Stimulated activated CD8-positive, alpha-beta memory T cell treated with anti-CD3 and anti-CD28 coated beads, Interleukin-4, amount 100 ng/mL, for 24 hours (primary cell): Measurements from ENCODE around the gene PWP2.
"Not testable (repeated sequence)": the region's sequence is repeated elsewhere in the genome, so short reads cannot be mapped to it uniquely, and the experiment has no call there.

Experiments
- DNase-seq: peaks from one replicate; pipeline ENCODE4 v3.0.0-alpha.2; 2020; ENCODE audit warnings: low read depth

Gene PWP2

GRCh38 chr21:44083631-44084291 lies 23.4 kb upstream of the PWP2 start:
- DNase-seq: no peak

DNA sequence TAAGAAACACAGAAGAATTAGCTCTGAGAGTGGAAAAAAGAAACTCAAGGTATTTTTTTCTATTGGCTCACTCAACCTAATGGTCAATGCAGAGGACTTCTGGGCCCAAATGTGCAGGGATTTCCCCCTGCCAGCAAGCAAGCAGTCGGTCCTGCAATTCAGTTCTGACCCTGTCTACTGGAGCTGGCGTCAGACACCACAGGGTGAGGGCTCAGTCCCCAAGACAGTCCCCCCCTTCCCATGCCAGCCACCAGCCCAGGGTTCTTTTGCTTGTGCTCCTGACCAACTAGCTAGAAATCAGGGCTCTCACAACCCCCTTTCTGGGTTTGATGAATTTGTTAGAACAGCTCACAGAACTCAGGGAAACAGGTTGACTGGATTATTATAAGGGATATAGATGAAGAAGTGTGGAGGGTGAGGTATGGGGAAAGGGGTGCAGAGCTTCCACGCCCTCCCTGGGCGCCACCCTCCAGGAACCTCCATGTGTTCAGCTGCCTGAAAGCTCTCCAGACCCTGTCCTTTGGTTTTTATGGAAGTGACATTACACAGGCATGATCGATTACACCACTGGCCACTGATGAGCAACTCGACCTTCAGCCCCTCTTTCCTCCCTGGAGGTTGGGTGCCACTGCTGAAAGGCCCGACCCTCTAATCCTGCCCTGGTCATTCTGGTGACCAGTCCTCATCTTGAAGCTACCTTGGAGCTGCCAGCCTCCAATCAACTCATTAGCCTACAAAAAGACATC lies 22.5 kb upstream of the PWP2 start:
- no peak for DNase-seq

DNA sequence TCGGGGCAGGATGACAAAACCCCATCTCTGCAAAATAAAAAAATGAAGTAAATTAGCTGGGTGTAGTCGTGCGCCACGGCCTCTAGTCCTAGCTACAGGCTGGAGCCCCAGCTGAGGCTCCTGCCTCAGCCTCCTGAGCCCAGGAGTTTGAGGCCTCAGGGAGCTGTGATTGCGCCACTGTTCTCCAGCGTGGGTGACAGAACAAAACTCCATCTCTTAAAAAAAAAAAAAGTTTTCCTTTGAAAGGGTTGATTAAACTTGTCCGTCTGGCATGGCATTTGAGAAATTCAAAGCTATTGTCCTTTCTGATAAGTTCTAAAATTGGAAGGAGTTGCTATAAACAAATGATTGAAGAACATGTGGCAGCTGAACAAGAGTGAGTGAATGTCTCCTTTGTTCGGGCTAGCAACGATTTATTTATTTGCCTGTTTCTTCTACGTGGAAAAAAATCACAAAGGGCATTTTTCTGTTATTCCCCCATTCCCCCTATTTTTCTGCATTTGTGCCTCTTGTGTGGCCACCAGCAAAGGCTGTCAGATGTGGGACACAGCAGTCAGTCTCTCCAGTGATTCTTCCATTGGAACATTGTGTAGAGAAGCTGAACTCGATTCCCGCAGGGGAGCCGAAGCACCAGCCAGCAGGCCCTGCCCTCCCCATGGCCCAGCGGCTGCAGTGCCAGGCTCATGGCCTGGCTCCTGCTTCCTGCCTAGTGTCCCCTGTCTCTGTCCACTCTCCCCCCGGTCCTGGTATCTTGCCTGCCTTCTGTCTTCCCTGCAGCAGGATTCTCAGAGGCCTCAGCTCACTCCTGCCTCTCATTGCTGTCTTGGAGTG lies 21.5 kb upstream of the PWP2 start:
- no peak for DNase-seq

DNA sequence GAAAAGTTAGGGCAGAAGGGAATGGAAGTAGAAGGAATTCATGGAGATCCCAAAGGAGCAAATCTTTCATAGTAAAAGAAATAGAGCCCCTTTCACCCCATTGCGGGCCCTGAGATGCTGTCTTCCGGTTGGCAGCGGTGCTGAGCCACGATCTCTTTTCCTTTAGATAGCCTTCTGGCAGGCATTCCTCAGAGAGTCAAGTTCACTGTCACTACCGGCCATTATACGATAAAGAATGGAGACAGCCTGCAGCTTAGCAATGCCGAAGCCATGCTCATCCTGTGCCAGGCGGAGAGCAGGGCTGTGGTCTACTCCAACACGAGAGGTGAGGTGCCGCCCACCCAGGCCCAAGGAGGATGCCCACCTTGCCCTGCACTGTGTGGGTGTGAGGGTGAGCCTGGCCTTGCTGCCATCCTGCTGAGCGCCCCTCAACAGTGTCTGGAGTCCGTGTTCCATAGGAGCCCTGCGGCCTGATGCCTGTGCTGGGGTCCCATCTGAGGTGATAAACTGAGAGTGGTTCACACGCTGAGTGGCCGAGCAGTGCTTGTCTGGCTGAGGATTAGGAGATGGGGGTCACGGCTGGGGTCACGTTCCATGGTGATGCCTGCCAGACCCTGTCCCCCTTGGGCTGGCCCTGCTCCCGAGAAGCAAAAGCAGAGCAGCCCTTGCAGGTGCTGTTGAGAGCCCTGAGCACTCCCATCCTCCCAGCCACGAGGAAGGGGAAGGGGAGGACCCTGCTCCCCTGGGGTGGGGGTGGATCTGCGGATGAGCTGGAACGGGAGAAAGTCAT lies 20.4 kb upstream of the PWP2 start:
- no peak for DNase-seq

DNA sequence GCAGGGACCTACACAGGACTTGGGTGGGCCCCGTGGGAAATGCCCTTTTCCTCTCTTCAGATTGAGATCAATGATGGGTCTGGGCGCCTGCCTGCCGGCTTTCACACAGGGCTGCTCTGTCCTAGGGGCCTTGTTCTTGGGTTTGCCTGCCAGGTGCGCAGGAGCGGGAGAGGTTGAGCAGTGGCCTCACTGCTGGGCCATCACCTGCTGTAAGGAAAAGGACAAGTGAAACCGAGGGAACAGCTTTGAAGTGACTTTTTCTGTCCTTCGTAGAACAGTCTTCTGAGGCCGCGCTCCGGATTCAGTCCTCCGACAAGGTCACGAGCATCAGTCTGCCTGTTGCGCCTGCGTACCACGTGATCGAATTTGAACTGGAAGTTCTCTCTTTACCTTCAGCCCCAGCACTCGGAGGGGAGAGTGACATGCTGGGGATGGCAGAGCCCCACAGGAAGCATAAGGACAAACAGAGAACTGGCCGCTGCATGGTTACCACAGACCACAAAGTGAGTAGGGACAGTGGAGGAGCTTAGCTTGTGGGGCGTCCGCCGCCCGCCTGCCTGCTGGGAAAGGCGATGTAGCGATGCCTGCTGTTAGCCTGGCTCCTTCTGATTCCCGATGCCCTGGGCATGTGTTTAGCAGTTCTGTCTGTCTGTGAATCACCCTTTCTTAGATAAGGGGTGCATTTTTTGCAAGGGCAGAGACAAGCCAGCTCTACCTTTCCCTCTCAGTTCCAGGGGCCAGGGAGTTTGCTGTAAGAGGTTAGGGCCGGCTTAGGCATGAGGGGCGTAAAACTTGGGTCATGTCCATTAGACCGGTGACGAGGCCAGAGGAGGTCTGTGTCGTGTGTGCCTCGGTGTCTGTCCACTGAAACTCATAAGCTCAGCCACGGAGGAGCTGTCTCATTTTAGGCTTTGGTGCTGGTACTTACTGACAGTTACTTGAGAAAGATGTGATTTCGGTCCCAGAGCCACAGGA lies 19.5 kb upstream of the PWP2 start:
- DNase-seq: no peak

DNA sequence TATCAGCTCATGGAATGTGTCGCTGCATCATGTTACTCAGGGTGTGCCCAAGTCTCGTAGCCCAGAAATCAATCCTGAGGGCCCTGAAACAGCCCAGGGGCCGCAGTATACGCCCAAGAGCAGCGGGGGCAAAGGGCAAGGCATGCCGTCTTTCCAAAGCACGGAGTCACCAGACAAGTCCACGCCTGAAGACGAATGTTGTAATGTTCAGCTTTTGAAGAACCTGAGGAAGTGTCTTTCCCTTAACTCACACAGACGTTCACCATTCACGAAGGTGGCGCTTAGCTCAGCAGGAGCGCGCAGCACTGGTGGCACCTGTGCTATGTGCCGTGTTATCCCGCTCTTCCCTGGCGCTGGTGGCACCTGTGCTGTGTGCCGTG lies 18.8 kb upstream of the PWP2 start:
- no peak for DNase-seq

DNA sequence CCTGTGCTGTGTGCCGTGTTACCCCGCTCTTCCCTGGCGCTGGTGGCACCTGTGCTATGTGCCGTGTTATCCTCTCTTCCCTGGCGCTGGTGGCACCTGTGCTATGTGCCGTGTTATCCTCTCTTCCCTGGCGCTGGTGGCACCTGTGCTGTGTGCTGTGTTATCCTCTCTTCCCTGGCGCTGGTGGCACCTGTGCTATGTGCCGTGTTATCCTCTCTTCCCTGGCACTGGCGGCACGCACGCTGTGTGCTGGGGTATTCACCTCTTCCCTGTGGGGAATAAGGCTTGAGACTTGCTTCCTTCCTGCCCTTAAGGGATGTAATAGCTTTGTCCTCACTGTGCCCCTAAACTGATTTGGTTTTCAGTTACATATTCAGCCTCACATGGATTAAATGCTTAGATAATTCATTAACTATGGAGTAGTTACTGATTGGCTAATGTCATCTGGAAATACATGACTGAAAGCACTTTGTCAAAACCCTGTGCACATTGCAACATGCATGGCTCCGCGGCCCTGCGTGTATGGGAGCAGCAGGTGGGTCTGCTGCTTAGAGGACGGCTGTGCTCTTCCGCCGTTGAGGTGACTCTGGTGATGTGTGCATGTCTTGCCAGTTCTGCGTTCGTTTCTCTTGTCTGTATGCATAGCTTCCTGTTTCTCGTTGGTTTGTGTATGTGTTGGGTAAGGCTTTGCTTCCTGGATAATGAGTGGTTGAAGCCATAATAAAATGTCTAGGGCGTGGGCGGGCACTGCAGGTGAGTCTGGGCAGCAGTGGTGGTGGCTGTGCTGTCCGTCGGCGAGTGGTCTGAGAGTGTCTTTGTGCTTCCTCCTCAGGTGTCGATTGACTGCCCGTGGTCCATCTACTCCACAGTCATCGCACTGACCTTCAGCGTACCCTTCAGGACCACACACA lies 17.9 kb upstream of the PWP2 start:
- no peak for DNase-seq

DNA sequence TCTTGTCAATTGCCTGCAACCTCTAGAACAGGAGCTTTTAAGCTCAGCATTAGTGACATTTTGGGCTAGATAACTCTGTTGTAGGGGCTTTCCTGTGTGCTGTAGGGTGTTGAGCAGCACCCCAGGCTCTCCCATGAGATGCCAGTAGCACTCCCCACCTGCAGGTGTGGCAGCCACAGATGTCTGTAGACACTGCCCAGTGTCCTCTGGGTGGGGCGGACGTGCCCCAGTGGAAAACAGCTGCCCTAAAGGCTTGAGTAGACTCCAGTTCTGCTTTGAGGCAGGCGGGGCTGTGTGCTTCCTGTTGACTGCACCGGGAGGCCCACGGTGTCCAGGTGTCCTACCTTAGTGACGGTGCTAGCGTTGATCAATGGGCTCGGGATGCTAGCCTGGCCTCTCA lies 16.9 kb upstream of the PWP2 start:
- DNase-seq: no peak

DNA sequence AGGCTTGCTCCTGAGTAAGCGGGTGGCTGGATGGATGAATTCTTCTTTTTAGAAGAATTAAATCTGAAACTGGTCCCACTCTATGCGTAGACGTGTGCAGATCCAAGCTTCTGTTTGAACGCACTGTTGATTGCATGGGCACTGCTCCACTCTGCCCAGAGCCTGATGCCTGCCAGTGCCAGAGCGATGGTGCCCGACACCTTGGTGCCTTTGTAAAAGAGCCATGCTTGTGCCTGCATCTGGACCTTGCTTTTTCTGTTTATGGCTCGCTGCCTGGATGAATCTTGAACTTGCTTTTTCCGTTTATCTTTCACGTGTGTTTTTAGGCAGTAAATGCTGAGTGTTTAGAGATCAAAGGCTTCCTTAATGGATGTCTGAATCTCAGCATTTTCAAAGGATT lies 15.0 kb upstream of the PWP2 start:
- no peak for DNase-seq

- no peak for DNase-seq
Measured at GRCh38 chr21:44093761-44094160, 13.4 kb upstream of the PWP2 start.

- no peak for DNase-seq
Measured at GRCh38 chr21:44094832-44095231, 12.4 kb upstream of the PWP2 start.

DNA sequence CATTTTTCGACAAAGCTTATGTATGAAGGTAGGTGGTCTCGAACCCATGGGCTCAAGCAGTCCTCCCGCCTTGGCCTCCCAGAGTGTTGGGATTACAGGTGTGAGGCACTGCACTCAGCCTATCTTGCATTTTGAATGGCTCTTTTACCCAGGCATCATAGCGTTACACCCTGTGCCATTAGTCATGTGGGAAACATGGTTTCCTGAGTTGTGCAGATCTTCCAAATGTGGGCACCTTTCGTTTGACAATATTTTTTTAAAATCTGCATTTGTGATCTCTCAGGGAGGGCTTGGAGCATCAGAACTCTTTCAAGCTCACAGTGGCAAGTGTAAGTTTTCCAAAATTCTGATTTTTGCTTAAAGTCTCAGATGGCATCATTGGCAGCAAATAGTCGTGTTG lies 8.7 kb upstream of the PWP2 start:
- not testable (repeated sequence) for DNase-seq

DNA sequence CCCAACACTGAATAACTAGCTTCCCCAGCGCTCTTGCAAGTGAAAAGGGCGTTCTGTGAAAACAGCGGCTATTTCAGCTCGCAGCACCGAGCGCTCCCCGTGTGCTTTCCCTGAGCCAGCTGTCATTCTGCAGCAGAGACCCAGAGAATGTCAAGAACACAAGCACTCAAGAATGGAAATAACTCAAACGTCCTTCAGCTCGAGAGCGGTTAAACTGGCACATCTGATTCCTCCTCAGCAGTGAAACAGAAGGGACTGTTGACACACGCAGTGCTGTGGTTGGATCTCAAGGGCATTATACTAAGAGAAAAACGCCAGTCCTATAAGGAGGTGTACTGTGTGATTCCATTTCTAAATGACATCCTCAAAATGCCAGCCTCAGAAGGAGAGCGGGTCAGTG lies 8.2 kb upstream of the PWP2 start:
- DNase-seq: not testable (repeated sequence)

- DNase-seq: not testable (repeated sequence)
Measured at GRCh38 chr21:44107589-44107988, 390 bp downstream of the PWP2 start.

- not testable (repeated sequence) for DNase-seq
Measured at GRCh38 chr21:44113702-44114371, 6.6 kb downstream of the PWP2 start.

DNA sequence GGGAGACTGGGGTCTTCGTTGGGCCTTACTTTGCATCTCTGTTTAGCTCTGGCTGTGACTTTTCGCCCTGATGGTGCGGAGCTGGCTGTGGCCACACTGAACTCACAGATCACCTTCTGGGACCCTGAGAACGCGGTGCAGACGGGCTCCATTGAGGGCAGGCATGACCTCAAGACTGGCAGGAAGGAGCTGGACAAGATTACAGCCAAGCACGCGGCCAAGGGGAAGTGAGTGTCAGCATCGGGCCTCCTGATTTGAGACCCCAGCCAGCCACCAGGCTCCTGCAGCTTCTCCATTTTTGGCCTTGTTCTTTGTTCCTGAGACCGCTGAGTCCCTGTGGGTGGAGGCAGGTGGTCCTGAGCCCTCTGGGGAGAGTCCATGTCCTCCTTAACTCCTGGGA lies 14.9 kb downstream of the PWP2 start:
- DNase-seq: not testable (repeated sequence)

DNA sequence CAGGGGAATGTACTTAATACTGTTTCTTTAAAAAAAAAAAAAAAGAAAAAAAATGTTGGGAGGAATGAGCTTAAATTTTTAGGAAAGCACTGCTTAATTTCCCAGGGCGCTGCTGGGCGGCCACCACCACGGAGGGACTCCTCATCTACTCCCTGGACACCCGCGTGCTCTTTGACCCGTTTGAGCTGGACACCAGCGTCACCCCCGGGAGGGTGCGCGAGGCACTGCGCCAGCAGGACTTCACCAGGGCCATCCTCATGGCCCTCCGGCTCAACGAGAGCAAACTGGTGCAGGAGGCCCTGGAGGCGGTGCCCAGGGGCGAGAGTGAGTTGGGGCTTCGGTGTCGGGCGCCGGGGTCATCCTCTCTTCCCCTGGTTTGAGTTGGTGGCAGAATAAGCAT lies 20.6 kb downstream of the PWP2 start:
- DNase-seq: not testable (repeated sequence)

- not testable (repeated sequence) for DNase-seq
Measured at GRCh38 chr21:44133715-44134057, 26.5 kb downstream of the PWP2 start.

DNA sequence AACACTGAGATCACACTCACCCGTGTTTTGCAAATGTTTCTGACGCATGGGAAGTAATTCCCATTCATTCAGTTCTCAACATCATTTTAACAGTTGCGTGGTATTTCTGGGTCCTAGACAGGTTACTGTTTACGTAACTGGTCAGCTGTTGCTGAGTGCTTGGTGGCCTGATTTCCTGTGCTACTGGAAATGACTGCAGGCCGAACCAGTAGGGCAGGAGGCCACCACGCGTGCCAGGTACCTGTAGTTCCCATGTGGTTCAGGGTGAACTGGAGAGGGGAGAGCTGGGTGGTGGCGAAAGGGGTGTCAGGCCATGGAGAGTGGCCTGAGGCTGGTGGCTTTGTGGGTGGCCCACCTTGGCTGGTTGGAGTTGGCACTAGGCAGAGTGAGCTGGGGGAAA lies 27.5 kb downstream of the PWP2 start:
- not testable (repeated sequence) for DNase-seq
